Measurements from ENCODE around the gene CAMK1. TPM values are rescaled to one million over a fixed set of nuclear protein-coding genes. Genes with fewer than 3 reads are reported as not detected.

The CAMK1 gene
- total and polyA plus RNA-seq, 11 donors, result 9.7 to 26.3 (median 14.7) TPM

GRCh38 chr3:9721015-9721699 lies 48.6 kb downstream of the CAMK1 start:
- no peak for TF ChIP-seq POLR2A (IDR thresholded peaks at IDR 0.05)
- TF ChIP-seq, protein P1, sequence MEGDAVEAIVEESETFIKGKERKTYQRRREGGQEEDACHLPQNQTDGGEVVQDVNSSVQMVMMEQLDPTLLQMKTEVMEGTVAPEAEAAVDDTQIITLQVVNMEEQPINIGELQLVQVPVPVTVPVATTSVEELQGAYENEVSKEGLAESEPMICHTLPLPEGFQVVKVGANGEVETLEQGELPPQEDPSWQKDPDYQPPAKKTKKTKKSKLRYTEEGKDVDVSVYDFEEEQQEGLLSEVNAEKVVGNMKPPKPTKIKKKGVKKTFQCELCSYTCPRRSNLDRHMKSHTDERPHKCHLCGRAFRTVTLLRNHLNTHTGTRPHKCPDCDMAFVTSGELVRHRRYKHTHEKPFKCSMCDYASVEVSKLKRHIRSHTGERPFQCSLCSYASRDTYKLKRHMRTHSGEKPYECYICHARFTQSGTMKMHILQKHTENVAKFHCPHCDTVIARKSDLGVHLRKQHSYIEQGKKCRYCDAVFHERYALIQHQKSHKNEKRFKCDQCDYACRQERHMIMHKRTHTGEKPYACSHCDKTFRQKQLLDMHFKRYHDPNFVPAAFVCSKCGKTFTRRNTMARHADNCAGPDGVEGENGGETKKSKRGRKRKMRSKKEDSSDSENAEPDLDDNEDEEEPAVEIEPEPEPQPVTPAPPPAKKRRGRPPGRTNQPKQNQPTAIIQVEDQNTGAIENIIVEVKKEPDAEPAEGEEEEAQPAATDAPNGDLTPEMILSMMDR (IDR thresholded peaks at IDR 0.05), result no peak
- no peak for DNase-seq

DNA sequence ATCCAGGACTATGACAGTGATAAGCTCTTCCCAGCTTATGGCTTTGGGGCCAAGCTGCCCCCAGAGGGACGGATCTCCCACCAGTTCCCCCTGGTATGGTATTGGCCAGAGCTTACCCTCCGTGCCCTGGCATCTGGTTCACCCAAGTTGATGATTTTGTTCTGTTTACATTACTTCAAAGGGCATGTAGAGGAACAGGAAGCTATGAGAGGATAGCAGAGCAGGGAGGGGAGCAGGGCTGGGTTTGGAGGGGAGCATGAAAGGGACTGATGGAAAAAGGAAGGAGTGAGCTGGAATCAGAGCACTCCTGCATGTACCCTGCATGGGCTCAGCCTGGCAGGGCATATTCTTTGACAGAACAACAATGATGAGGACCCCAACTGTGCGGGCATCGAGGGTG lies 51.6 kb downstream of the CAMK1 start:
- Histone ChIP-seq H3K27ac (no peak overlapping the region), H3K36me3 (no peaks in the 10 kb centered on the region), H3K9me3 (no peaks in the 10 kb centered on the region), H3K27me3 (no peaks in the 10 kb centered on the region), H3K4me3 (no peak overlapping the region), H3K4me1 (peaks cover 0 to 21% (median 0%) of the 10 kb centered on the region in 12 donors)
- DNase-seq (no peak), ATAC-seq (no peak)
- WGBS, 4 donors, result 67 to 74% (median 68%) methylated on average over 4 of the region's 4 CpGs
- intact Hi-C loops (cut with DNase I), result loop anchor here in 1 of 10 donors (10.0 kb wide), 2 partner anchors 227 to 317 kb away; no protein-coding TSS in a partner anchor
- TF ChIP-seq, protein P1 (IDR thresholded peaks at IDR 0.05), result no peak
- TF ChIP-seq POLR2A (IDR thresholded peaks at IDR 0.05), result no peak

More at GRCh38 chr3:9721015-9721699, 48.6 kb downstream of the CAMK1 start:
- H3K36me3 ChIP-seq, result no peaks in the 10 kb centered on the region
- peaks cover 0 to 9% (median 0%) of the 10 kb centered on the region in 12 donors for H3K4me1 ChIP-seq
- intact Hi-C loops (cut with DNase I), result loop anchor here in 1 of 10 donors (10.0 kb wide), 1 partner anchor 216 kb away; no protein-coding TSS in a partner anchor
- H3K9me3 ChIP-seq, result no peaks in the 10 kb centered on the region
- 43 to 51% (median 48%) methylated on average over 7 of the region's 7 CpGs for WGBS, 4 donors
- H3K27ac ChIP-seq, result no peak overlapping the region
- H3K27me3 ChIP-seq, result no peaks in the 10 kb centered on the region
- no peak overlapping the region for H3K4me3 ChIP-seq
- no peak for ATAC-seq

GRCh38 chr3:9717563-9717962 lies 52.2 kb downstream of the CAMK1 start:
- H3K9me3 ChIP-seq, result no peaks in the 10 kb centered on the region
- H3K27ac ChIP-seq, result no peak overlapping the region
- no peaks in the 10 kb centered on the region for H3K27me3 ChIP-seq
- DNase-seq, result no peak
- WGBS, 4 donors, result 85 to 89% (median 86%) methylated on average over 1 of the region's 1 CpG
- intact Hi-C loops (cut with DNase I), result loop anchor here in 1 of 10 donors (10.0 kb wide), 2 partner anchors 227 to 317 kb away; no protein-coding TSS in a partner anchor
- no peak overlapping the region for H3K4me3 ChIP-seq
- H3K4me1 ChIP-seq, result peaks cover 0 to 21% (median 0%) of the 10 kb centered on the region in 12 donors
- no peaks in the 10 kb centered on the region for H3K36me3 ChIP-seq
- no peak for ATAC-seq
- TF ChIP-seq POLR2A (IDR thresholded peaks at IDR 0.05), result no peak
- TF ChIP-seq, protein P1 (IDR thresholded peaks at IDR 0.05), result no peak

DNA sequence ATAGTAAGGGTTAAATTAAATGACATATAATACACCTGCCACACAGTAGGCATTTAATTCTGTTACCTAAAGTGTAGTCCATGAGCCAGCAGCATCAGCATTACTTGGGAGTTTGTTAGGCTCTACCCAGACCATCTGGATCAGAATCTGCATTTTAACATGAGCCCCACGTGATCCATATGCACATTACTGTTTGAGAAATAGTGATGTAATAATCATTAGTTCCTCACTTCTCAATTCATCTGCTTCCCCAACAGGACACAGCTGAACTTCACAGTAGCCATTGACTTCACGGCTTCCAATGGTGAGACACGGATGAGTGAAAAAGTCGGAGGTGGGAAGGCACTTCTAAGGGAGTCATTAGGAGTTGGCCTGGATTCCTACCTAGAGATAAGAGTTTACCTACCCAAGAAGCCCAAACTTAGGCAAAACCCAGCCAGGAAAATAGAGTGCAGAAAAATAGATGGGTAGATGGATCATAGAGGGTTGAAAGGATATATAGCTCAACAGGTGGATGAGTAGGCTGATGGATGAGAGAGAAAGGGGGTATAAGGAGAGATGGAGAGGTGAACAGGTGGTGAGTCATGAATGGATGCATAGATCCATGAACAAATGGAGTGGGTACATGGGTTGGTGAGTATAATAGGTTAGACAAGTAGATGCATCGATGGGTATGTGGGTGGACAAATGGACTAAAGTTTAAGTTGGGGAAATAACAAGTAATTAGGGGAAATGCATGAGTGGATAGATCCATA lies 52.8 kb downstream of the CAMK1 start:
- ATAC-seq (no peak), DNase-seq (no peak)
- 80 to 86% (median 84%) methylated on average over 5 of the region's 5 CpGs for WGBS, 4 donors
- intact Hi-C loops (cut with DNase I), result loop anchor here in 1 of 10 donors (10.0 kb wide), 2 partner anchors 228 to 318 kb away; no protein-coding TSS in a partner anchor
- no peaks in the 10 kb centered on the region for H3K36me3 ChIP-seq
- no peak overlapping the region for H3K4me3 ChIP-seq
- H3K27me3 ChIP-seq, result no peaks in the 10 kb centered on the region
- TF ChIP-seq, protein P1 (IDR thresholded peaks at IDR 0.05), result no peak
- no peak for TF ChIP-seq POLR2A (IDR thresholded peaks at IDR 0.05)
- no peak overlapping the region for H3K27ac ChIP-seq
- H3K4me1 ChIP-seq, result peaks cover 0 to 21% (median 0%) of the 10 kb centered on the region in 12 donors
- H3K9me3 ChIP-seq, result no peaks in the 10 kb centered on the region

Measured in heart left ventricle (tissue), 16 donors.